Measurements from ENCODE around the gene ATXN7L1. TPM values are rescaled to one million over a fixed set of nuclear protein-coding genes. Genes with fewer than 3 reads are reported as not detected.

The ATXN7L1 gene
- total and polyA plus RNA-seq, 2 of the 13 experiments (the other 11 are each of a cell fraction or from before 2014, with no cell fraction given) = 4.1 to 7.8 TPM

- FAIRE-seq = no peak
- H3K4me2 ChIP-seq (ENCODE audit: low read depth, low read length) = no peak overlapping the region
Observed at GRCh38 chr7:105580022-105580740, 296.2 kb downstream of the ATXN7L1 start.

GRCh38 chr7:105578496-105578895, 297.9 kb downstream of the ATXN7L1 start:
- Histone ChIP-seq H3K27me3 (ENCODE audit: control insufficient read depth in 1 of 2, insufficient read depth in 2 of 2, low read length in 2 of 2) (no peaks in the 10 kb centered on the region), H3K79me2 (ENCODE audit: insufficient read depth, low read length) (no peaks in the 10 kb centered on the region), H3K4me3 (replicated peaks in 1 of 3; ENCODE audit: insufficient read depth in 1 of 3, low read depth in 2 of 3, low read length in 3 of 3) (no peak overlapping the region), H3K36me3 (replicated peaks in 1 of 2; ENCODE audit: control insufficient read depth in 1 of 2, insufficient read depth in 2 of 2, low read length in 2 of 2) (no peaks in the 10 kb centered on the region), H3K9ac (ENCODE audit: insufficient read depth, low read depth, low read length) (no peak overlapping the region), H3K27ac (ENCODE audit: extremely low read length, insufficient read depth, low read length) (no peak overlapping the region), H3K4me1 (ENCODE audit: insufficient read depth, low read length) (0 out of 2 replicates have a peak, but pooled peaks cover 9% of the 10 kb centered on the region), H3K4me2 (ENCODE audit: low read depth, low read length) (no peak overlapping the region), H3K9me3 (ENCODE audit: low read length) (no peaks in the 10 kb centered on the region), H2AFZ (ENCODE audit: low read length) (no peak overlapping the region), H4K20me1 (ENCODE audit: insufficient read depth, low read length) (no peaks in the 10 kb centered on the region)
- no peak for DNase-seq (ENCODE audit: low spot score)
- no peak for ATAC-seq
- ChIA-PET POLR2A (no interaction called here), CTCF (ENCODE audit: low intra/inter-chr PET ratio, low total read pairs) (no interaction called here)
- TF ChIP-seq PHF20 (CRISPR knock-in tag; IDR thresholded peaks at IDR 0.05) (no peak), PBX3 (CRISPR knock-in tag; IDR thresholded peaks at IDR 0.05; ENCODE audit: borderline replicate concordance) (no peak), AGO2 (optimal IDR thresholded peaks at IDR 0.05; ENCODE audit: low read depth, low read length) (no peak), ZNF749 (CRISPR knock-in tag; IDR thresholded peaks at IDR 0.05; ENCODE audit: borderline replicate concordance) (no peak), SNAPC2 (CRISPR knock-in tag; IDR thresholded peaks at IDR 0.05) (no peak), BHLHE40 (IDR thresholded peaks at IDR 0.05; ENCODE audit: low read length) (no peak), ZNF674 (CRISPR knock-in tag; IDR thresholded peaks at IDR 0.05; ENCODE audit: low read depth) (no peak)
- intact Hi-C loops (cut with micrococcal nuclease; ENCODE audit: unreplicated experiment) = no loop called here
- no TSS peak for BruUV-seq (replicated peaks)
- no peak for FAIRE-seq
- in situ Hi-C loops (cut with HindIII; ENCODE audit: extremely low pct_ligation_motif_present, low pct_unique_long_range_greater_than_20kb) = no loop called here

More at GRCh38 chr7:105580022-105580740, 296.2 kb downstream of the ATXN7L1 start:
- ATAC-seq (no peak), DNase-seq (ENCODE audit: low spot score) (no peak)
- no peaks in the 10 kb centered on the region for H3K9me3 ChIP-seq (ENCODE audit: low read length)
- no peak overlapping the region for H2AFZ ChIP-seq (ENCODE audit: low read length)
- WGBS (ENCODE audit: low lambda C conversion rate) = 74% methylated on average over 22 of the region's 22 CpGs
- ChIA-PET CTCF (ENCODE audit: low intra/inter-chr PET ratio, low total read pairs) (no interaction called here), POLR2A (no interaction called here)
- H4K20me1 ChIP-seq (ENCODE audit: insufficient read depth, low read length) = no peaks in the 10 kb centered on the region
- in situ Hi-C loops (cut with HindIII; ENCODE audit: extremely low pct_ligation_motif_present, low pct_unique_long_range_greater_than_20kb) = no loop called here
- H3K4me1 ChIP-seq (ENCODE audit: insufficient read depth, low read length) = 0 out of 2 replicates have a peak, but pooled peaks cover 9% of the 10 kb centered on the region
- H3K9ac ChIP-seq (ENCODE audit: insufficient read depth, low read depth, low read length) = no peak overlapping the region
- no peaks in the 10 kb centered on the region for H3K36me3 ChIP-seq (replicated peaks in 1 of 2; ENCODE audit: control insufficient read depth in 1 of 2, insufficient read depth in 2 of 2, low read length in 2 of 2)
- no peaks in the 10 kb centered on the region for H3K27me3 ChIP-seq (ENCODE audit: control insufficient read depth in 1 of 2, insufficient read depth in 2 of 2, low read length in 2 of 2)
- no peak overlapping the region for H3K4me3 ChIP-seq (replicated peaks in 1 of 3; ENCODE audit: insufficient read depth in 1 of 3, low read depth in 2 of 3, low read length in 3 of 3)
- no peak for TF ChIP-seq PREB (CRISPR knock-in tag; IDR thresholded peaks at IDR 0.05)
- intact Hi-C loops (cut with micrococcal nuclease; ENCODE audit: unreplicated experiment) = no loop called here
- BruUV-seq (replicated peaks) = no TSS peak
- no peak overlapping the region for H3K27ac ChIP-seq (ENCODE audit: extremely low read length, insufficient read depth, low read length)
- no peaks in the 10 kb centered on the region for H3K79me2 ChIP-seq (ENCODE audit: insufficient read depth, low read length)
